GM12801 (cell line): ENCODE results near the gene FOXP4.

Experiments used
- CTCF ChIP-seq: IDR thresholded peaks from one replicate; pipeline ENCODE4 v1.5.1; 2011; ENCODE audit warnings: control low read depth; ENCODE audit not compliant: insufficient read length; ENCODE audit errors: extremely low read depth

The FOXP4 gene

GRCh38 chr6:41643899-41644269, 97.7 kb downstream of the FOXP4 start:
- TF ChIP-seq CTCF, result no peak

GRCh38 chr6:41644297-41644879, 98.2 kb downstream of the FOXP4 start:
- TF ChIP-seq CTCF, result no peak

- TF ChIP-seq CTCF, result no peak
Measured at GRCh38 chr6:41645007-41645618, 98.9 kb downstream of the FOXP4 start.

GRCh38 chr6:41646026-41646795, 100.0 kb downstream of the FOXP4 start:
- TF ChIP-seq CTCF, result no peak

GRCh38 chr6:41647061-41647511, 100.9 kb downstream of the FOXP4 start:
- no peak for TF ChIP-seq CTCF

GRCh38 chr6:41648070-41648585, 101.9 kb downstream of the FOXP4 start:
- TF ChIP-seq CTCF, result no peak

- TF ChIP-seq CTCF, result no peak
Measured at GRCh38 chr6:41648921-41649320, 102.7 kb downstream of the FOXP4 start.
